Limb (tissue), 2 donors: ENCODE data around the gene ARL4A.

ENCODE experiments used
- DNase-seq, 2 donors: peaks; one replicate each; pipeline ENCODE4 v3.0.0-alpha.2; 2016; ENCODE audit errors: extremely low spot score in 2 of 2

Gene ARL4A

GRCh38 chr7:12722636-12723605 lies 35.5 kb downstream of the ARL4A start:
- no peak for DNase-seq

- DNase-seq, result no peak
These were observed 38.3 kb downstream of the ARL4A start for GRCh38 chr7:12725575-12726316.

- no peak for DNase-seq
These were observed 39.5 kb downstream of the ARL4A start for GRCh38 chr7:12726908-12727307.

- DNase-seq, result no peak
These were observed 40.2 kb downstream of the ARL4A start for GRCh38 chr7:12727455-12728191.

GRCh38 chr7:12728192-12728538 lies 40.7 kb downstream of the ARL4A start:
- DNase-seq, result peak in 1 of 2 donors; percentile 27

- peak; percentile 25 to 58 for DNase-seq
These were observed 41.7 kb downstream of the ARL4A start for GRCh38 chr7:12729112-12729511.

GRCh38 chr7:12730523-12730922 lies 43.1 kb downstream of the ARL4A start:
- no peak for DNase-seq

GRCh38 chr7:12731214-12731656 lies 43.8 kb downstream of the ARL4A start:
- no peak for DNase-seq

GRCh38 chr7:12731775-12732174 lies 44.3 kb downstream of the ARL4A start:
- no peak for DNase-seq

- no peak for DNase-seq
These were observed 45.0 kb downstream of the ARL4A start for GRCh38 chr7:12732428-12732827.

- no peak for DNase-seq
These were observed 48.5 kb downstream of the ARL4A start for GRCh38 chr7:12735923-12736322.

- no peak for DNase-seq
These were observed 49.9 kb downstream of the ARL4A start for GRCh38 chr7:12737373-12737772.

GRCh38 chr7:12737836-12738235 lies 50.4 kb downstream of the ARL4A start:
- DNase-seq, result no peak

GRCh38 chr7:12738665-12739064 lies 51.2 kb downstream of the ARL4A start:
- no peak for DNase-seq
